C4-2B (cell line): ENCODE results near the gene RGS10.

Experiments used
- ZFX ChIP-seq: fragments of 450-650 bp; IDR thresholded peaks from 2 replicates; pipeline ENCODE4 v1.6.1; 2017
- TF ChIP-seq, protein P1 (sequence below): fragments of 450-650 bp; conservative IDR thresholded peaks from 2 replicates; pipeline ENCODE4 v1.5.1; 2017; ENCODE audit warnings: mild to moderate bottlenecking

DNA sequence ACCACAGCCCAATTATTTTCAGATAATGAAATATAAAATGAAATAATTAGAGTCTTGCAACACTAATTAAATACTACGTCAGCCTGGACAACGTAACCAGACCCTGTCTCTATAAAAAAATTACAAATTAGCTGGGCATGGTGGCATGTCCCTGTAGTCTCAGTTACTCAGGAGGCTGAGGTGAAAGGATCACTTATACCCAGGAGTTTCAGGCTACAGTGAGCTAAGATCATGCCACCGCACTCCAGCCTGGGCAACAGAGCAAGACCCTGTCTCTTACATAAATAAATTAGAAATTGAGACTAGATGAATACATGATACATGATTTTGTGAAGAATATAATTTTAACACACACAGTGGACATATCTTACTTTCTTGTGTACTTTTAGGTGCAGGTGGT lies 35.8 kb upstream of the RGS10 start:
- TF ChIP-seq, protein P1, sequence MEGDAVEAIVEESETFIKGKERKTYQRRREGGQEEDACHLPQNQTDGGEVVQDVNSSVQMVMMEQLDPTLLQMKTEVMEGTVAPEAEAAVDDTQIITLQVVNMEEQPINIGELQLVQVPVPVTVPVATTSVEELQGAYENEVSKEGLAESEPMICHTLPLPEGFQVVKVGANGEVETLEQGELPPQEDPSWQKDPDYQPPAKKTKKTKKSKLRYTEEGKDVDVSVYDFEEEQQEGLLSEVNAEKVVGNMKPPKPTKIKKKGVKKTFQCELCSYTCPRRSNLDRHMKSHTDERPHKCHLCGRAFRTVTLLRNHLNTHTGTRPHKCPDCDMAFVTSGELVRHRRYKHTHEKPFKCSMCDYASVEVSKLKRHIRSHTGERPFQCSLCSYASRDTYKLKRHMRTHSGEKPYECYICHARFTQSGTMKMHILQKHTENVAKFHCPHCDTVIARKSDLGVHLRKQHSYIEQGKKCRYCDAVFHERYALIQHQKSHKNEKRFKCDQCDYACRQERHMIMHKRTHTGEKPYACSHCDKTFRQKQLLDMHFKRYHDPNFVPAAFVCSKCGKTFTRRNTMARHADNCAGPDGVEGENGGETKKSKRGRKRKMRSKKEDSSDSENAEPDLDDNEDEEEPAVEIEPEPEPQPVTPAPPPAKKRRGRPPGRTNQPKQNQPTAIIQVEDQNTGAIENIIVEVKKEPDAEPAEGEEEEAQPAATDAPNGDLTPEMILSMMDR, result no peak
- TF ChIP-seq ZFX, result no peak
